ENCODE results near the gene SLC37A1. TPM values are rescaled to one million over a fixed set of nuclear protein-coding genes. Genes with fewer than 3 reads are reported as not detected.

Gene SLC37A1
- total RNA-seq, 1 donor from 2014 or later: 60.2 TPM

GRCh38 chr21:42593007-42593814, 79.6 kb downstream of the SLC37A1 start:
- peak; percentile 79 for TF ChIP-seq CTCF (IDR thresholded peaks at IDR 0.05; ENCODE audit: unreplicated experiment)
- Mint-ChIP-seq H3K9me3 (ENCODE audit: low read depth) (peaks cover 6% of the 10 kb centered on the region), H3K27ac (no peak overlapping the region), H3K4me3 (ENCODE audit: low read depth) (no peak overlapping the region), H3K4me1 (ENCODE audit: low read depth) (peaks cover 8% of the 10 kb centered on the region), H3K27me3 (peaks cover 8% of the 10 kb centered on the region), H3K36me3 (ENCODE audit: insufficient read depth) (peaks cover 1% of the 10 kb centered on the region)
- peak; percentile 55 for DNase-seq (ENCODE audit: low spot score, unreplicated experiment)

GRCh38 chr21:42594616-42595282, 81.1 kb downstream of the SLC37A1 start:
- TF ChIP-seq CTCF (IDR thresholded peaks at IDR 0.05; ENCODE audit: unreplicated experiment): no peak
- Mint-ChIP-seq H3K27ac (no peak overlapping the region), H3K27me3 (peaks cover 8% of the 10 kb centered on the region), H3K4me1 (ENCODE audit: low read depth) (peaks cover 8% of the 10 kb centered on the region), H3K9me3 (ENCODE audit: low read depth) (peaks cover 6% of the 10 kb centered on the region), H3K36me3 (ENCODE audit: insufficient read depth) (peaks cover 1% of the 10 kb centered on the region), H3K4me3 (ENCODE audit: low read depth) (no peak overlapping the region)
- no peak for DNase-seq (ENCODE audit: low spot score, unreplicated experiment)

GRCh38 chr21:42595283-42596187, 81.9 kb downstream of the SLC37A1 start:
- H3K27ac Mint-ChIP-seq: no peak overlapping the region
- no peak for TF ChIP-seq CTCF (IDR thresholded peaks at IDR 0.05; ENCODE audit: unreplicated experiment)
- no peak for DNase-seq (ENCODE audit: low spot score, unreplicated experiment)
- H3K36me3 Mint-ChIP-seq (ENCODE audit: insufficient read depth): peaks cover 1% of the 10 kb centered on the region
- H3K4me3 Mint-ChIP-seq (ENCODE audit: low read depth): no peak overlapping the region
- H3K4me1 Mint-ChIP-seq (ENCODE audit: low read depth): peaks cover 5% of the 10 kb centered on the region
- peaks cover 8% of the 10 kb centered on the region for H3K27me3 Mint-ChIP-seq
- H3K9me3 Mint-ChIP-seq (ENCODE audit: low read depth): peaks cover 6% of the 10 kb centered on the region

DNA sequence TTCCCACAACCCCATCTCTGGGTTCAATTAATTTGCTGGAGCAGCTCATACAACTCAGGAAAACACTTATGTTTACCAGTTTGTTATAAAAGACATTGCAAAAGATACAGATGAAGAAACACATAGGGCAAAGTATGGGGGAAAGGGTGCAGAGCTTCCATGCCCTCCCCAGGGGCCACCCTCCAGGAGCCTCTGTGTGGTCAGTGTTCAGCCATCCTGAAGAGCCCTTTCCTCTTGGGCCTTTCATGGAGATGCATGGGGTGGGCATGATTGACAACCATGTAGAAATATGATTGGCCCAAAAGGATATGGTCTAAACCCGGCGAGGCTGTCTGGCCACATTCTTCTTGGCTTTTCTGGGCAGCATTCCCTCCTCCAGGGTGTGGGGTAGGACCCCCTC, 83.0 kb downstream of the SLC37A1 start:
- DNase-seq (ENCODE audit: low spot score, unreplicated experiment): no peak
- Mint-ChIP-seq H3K27ac (no peak overlapping the region), H3K9me3 (ENCODE audit: low read depth) (peaks cover 6% of the 10 kb centered on the region), H3K27me3 (peaks cover 8% of the 10 kb centered on the region), H3K4me3 (ENCODE audit: low read depth) (no peak overlapping the region), H3K36me3 (ENCODE audit: insufficient read depth) (peaks cover 1% of the 10 kb centered on the region), H3K4me1 (ENCODE audit: low read depth) (peaks cover 5% of the 10 kb centered on the region)
- no peak for TF ChIP-seq CTCF (IDR thresholded peaks at IDR 0.05; ENCODE audit: unreplicated experiment)
